Aorta (tissue), 5 donors: ENCODE results near the gene KNSTRN. TPM values are rescaled to one million over a fixed set of nuclear protein-coding genes. Genes with fewer than 3 reads are reported as not detected.

ENCODE experiments used
- ATAC-seq: fragments of 200-7000 bp; cut with Tn5 transposase; one replicate; pipeline ENCODE4 v1.9.1; 2022; ENCODE audit warnings: moderate library complexity; ENCODE audit not compliant: low FRiP score
- DNase-seq, 2 donors: peaks; one replicate each; pipeline ENCODE4 v3.0.0-alpha.2; 2020
- H3K27ac ChIP-seq, 2 donors: one replicate each; pipeline ENCODE4 v1.5.1; 2013; ENCODE audit warnings: low read length in 2 of 2, mild to moderate bottlenecking in 2 of 2, moderate library complexity in 2 of 2, control low read depth in 1 of 2, inconsistent platforms in 1 of 2, low read depth in 1 of 2
- H3K27me3 ChIP-seq, 2 donors: one replicate each; pipeline ENCODE4 v1.6.1; 2013; ENCODE audit warnings: control low read depth in 1 of 2, low read length in 1 of 2, mild to moderate bottlenecking in 1 of 2, moderate library complexity in 1 of 2; ENCODE audit not compliant: insufficient read depth in 2 of 2, control insufficient read depth in 1 of 2
- H3K36me3 ChIP-seq, 2 donors: one replicate each; pipeline ENCODE4 v1.6.1; 2013; ENCODE audit warnings: control low read depth in 1 of 2, low read length in 1 of 2, mild to moderate bottlenecking in 1 of 2; ENCODE audit not compliant: insufficient read depth in 2 of 2, control insufficient read depth in 1 of 2
- H3K4me1 ChIP-seq, 2 donors: one replicate each; pipeline ENCODE4 v1.6.1; 2013; ENCODE audit warnings: low read length in 2 of 2, control low read depth in 1 of 2, mild to moderate bottlenecking in 1 of 2, moderate library complexity in 1 of 2; ENCODE audit not compliant: insufficient read depth in 2 of 2, control insufficient read depth in 1 of 2
- H3K4me3 ChIP-seq, 2 donors: one replicate each; pipeline ENCODE4 v1.5.1; 2013; ENCODE audit warnings: low read length in 2 of 2, control low read depth in 1 of 2, mild to moderate bottlenecking in 1 of 2
- H3K9me3 ChIP-seq: one replicate; pipeline ENCODE4 v1.6.1; 2013; ENCODE audit warnings: mild to moderate bottlenecking, low read length; ENCODE audit not compliant: control insufficient read depth
- WGBS, 2 donors: extraction: QIAGEN DNeasy Blood & Tissue Kit; methylation state at CpG; one replicate each; pipeline ENCODE4 v1.1.7; 2013; 5-methylcytosine and 5-hydroxymethylcytosine counted together
- intact Hi-C, 2 donors: fragments of 100-400 bp; cut with DNase I; formaldehyde crosslinking; loops; one replicate each; pipeline versions ENCODE4 v1.14.2 to v1.15.0; 2022
- polyA plus RNA-seq, 2 donors: library from polyadenylated mRNA; stranded (reverse); fragments of 200-250 nt; gene quantifications; one replicate each; pipeline ENCODE4 v1.2.3, GENCODE V29; 2013
- total RNA-seq, 2 donors: library from RNA; stranded (reverse); fragmentation: NEBNext Ultra II Directional; extraction: Animal tissue kit (Norgen Biotek cat#: 25700); gene quantifications; one replicate each; pipeline ENCODE4 v1.2.1, GENCODE V29; 2021
- donor health status: healthy with polysubstance abuse.
- donor health status: Bipolar disorder and iron deficiency.
- donor health status: DM: no; HTN: no; CAD: no.
- donor health status: DM: no; HTN: no; CAD: no.
- donor health status: DM: yes; HTN: yes; CAD: no.

The KNSTRN gene
- total and polyA plus RNA-seq, 4 donors, result 3.1 to 7.6 (median 5.4) TPM

DNA sequence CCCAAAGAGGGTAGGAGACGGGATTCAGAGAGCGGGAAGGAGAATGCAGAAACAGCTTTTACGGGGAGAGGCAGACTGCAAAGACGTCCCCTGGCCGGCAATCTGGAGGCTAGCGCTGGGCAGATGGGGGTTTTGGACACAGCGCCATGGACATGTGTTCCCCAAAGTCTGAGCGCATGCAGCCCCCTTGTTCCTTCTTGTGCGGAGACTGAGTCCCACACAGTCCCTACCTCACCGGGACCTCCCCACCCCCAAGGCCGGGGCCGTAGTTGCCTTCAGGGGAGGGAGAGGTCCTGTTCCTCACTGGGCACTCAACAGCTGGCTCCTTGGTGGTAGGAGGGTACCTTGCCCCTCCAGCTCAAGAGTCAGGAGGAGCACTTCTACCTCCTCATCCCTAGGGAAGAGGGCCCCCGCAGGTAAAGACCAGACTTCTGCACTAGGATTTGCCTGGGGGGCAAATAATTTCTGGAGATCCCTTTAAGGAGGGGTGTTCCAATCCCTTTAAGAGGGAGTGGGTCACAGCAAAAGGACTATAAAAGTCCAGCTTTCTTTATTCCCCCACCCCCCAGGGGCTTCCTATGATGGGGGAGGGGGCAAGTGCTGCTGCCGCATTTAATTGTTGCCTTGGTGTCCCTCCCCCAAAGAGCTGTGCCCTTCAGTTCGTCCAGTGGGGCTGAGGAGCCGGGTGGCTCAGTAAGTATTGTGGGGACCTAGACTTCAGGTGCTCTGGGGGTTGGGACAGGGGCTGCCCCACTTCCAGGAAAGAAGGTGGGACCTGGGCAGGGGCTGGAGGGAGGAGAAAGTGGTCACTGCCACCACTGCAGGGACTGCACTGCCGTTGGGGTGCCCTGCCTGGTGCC, 54.6 kb downstream of the KNSTRN start:
- no peak for DNase-seq
- H3K9me3 ChIP-seq, result no peaks in the 10 kb centered on the region
- no peaks in the 10 kb centered on the region for H3K27me3 ChIP-seq
- H3K4me3 ChIP-seq, result no peak overlapping the region
- intact Hi-C loops, result no loop called here
- H3K4me1 ChIP-seq, result no peaks in the 10 kb centered on the region
- ATAC-seq, result no peak
- WGBS, 2 donors, result 11 to 14% methylated on average over 17 of the region's 17 CpGs
- H3K36me3 ChIP-seq, result no peaks in the 10 kb centered on the region
- H3K27ac ChIP-seq, result no peak overlapping the region

DNA sequence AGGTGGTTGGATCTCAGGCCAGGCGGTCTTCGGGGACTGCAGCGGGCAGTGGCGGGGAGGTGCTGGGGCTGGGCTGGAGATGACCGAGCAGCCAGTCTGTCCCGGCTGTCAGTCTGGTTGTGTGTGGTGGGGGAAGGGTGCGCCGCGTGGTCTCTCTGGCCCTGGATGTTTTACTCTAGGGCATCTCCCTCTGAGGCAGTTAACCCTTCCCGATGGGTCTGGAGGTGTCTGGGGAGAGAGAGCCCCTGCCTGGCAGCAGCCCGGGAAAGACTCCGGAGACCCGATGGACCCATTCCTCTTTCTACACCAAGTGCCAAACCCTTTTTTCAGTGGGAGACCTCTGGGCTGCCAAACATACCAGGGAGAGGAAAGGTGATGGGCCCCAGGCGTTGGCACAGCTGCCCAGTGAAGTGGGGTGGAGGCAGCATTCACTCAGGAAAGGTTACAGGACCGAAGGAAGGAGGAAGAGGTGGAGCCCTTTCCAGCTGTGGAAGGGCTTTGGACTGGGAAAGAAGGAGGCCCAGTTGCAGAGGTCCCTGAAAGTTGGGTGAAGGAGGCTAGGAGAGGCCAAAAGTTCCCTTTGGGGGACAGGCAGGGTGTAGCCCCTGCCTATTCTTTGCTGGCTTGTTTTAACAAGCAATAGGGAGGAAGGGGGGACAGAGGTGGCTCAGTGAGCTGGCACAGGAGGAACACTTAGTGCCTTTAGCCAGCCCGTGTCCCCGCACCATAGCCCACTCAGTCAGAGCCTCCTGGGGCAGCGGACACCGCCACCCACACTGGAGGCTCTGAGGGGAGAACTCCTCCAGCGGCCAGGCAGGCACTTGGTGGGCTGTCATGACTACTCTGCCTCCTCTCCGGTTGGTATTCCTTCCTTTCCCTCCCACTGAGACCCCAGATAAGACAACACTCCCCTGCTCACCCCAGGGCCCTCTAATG, 55.5 kb downstream of the KNSTRN start:
- Histone ChIP-seq H3K4me1 (no peaks in the 10 kb centered on the region), H3K4me3 (no peak overlapping the region), H3K27ac (no peak overlapping the region), H3K27me3 (no peaks in the 10 kb centered on the region), H3K36me3 (no peaks in the 10 kb centered on the region), H3K9me3 (no peaks in the 10 kb centered on the region)
- intact Hi-C loops, result no loop called here
- WGBS, 2 donors, result 66 to 72% methylated on average over 18 to 21 of the region's 21 CpGs
- no peak for ATAC-seq
- DNase-seq, result no peak

DNA sequence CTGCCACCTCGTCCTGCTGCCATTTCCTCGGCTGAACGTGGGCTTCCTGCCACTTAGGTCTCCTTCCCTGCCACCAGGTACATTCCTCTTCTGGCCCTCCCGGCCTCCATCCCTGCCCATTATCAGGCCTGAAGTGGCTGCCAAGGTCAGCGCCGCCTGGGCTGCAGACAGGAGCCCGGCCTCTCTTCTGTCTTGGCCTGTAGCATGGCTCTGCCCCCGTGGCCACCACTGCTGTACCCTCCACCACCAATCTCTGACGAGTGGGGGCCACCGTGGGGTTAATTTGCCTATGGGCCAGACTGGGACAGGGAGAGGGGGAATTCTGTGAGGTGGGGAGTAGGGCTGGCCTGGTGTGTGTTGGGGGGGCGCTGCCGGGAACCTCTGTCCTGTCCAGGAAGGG, 56.2 kb downstream of the KNSTRN start:
- H3K27me3 ChIP-seq, result no peaks in the 10 kb centered on the region
- no peak overlapping the region for H3K27ac ChIP-seq
- no peak overlapping the region for H3K4me3 ChIP-seq
- WGBS, 2 donors, result 75 to 78% methylated on average over 12 of the region's 12 CpGs
- no peaks in the 10 kb centered on the region for H3K4me1 ChIP-seq
- no peaks in the 10 kb centered on the region for H3K36me3 ChIP-seq
- ATAC-seq, result no peak
- H3K9me3 ChIP-seq, result no peaks in the 10 kb centered on the region
- intact Hi-C loops, result no loop called here
- DNase-seq, result no peak

DNA sequence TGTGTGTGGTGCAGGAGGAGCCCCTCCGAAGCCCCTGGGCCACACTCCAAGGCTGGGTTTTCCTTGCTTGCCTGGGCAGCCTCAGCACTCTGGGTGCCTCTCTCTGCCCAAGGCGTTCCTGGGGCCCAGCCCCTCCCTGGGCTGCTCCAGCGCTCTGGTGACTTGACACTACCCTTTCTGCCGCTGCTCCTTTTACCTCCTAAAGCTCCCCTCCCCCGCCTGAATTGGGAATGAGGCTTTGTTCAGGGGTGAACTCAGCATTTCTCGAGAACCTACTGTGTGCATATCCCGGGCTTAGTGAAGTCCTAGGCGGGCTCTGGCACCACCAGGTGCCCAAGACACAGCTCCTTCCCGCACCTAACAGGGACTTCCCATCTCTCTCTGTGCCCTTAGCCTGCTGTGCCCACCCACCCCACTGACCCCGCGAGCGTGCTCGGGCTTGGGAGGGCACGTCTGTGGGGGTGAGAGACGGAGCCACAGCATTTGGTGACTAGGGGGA, 57.0 kb downstream of the KNSTRN start:
- H3K4me3 ChIP-seq, result no peak overlapping the region
- intact Hi-C loops, result no loop called here
- H3K36me3 ChIP-seq, result no peaks in the 10 kb centered on the region
- DNase-seq, result no peak
- H3K27me3 ChIP-seq, result no peaks in the 10 kb centered on the region
- peaks cover 0 to 2% of the 10 kb centered on the region in 2 donors for H3K4me1 ChIP-seq
- H3K9me3 ChIP-seq, result no peaks in the 10 kb centered on the region
- ATAC-seq, result no peak
- H3K27ac ChIP-seq, result no peak overlapping the region
- 7 to 15% methylated on average over 15 of the region's 15 CpGs for WGBS, 2 donors

DNA sequence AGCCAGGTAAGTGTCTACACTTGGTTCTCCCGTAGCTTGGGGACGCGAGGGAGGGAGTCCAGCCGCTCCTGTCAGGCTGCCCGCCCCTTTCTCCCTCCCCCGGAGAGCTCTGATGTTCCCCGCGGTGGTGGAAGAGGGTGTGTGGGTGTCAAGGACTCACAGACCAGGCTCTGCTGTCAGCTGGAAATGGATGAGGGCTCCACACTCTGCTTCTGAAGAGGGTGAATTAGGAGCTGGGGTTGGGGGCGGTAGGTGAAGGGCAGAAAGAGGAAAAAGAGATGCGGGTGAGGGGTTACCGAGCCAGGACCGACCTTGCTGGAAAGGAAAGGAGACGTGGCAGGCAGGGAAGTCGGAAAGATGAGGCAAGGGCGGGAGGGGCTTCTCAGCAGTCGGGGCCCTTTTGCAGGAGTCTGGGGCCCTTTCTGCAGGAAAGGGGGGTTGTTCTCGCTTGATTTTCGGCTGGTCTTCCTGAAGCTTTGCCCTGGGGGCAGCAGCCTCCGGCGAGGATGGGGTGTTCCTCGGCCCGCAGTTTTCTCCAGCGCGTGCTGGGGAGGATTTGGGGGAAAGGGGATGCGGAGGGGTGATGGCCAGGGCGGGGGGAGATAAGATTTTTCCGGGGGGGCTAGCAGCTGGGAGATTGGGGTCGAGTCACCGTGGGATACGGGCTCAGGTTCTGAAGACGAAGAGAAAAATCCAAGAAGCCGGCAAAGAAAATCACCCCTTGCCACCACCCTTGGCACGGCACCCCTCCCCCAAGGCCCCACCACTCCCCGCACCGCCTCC, 57.6 kb downstream of the KNSTRN start:
- H3K9me3 ChIP-seq, result no peaks in the 10 kb centered on the region
- 0 to 1% methylated on average over 31 to 35 of the region's 35 CpGs for WGBS, 2 donors
- H3K4me1 ChIP-seq, result peaks cover 0 to 2% of the 10 kb centered on the region in 2 donors
- H3K27me3 ChIP-seq, result no peaks in the 10 kb centered on the region
- DNase-seq, result no peak
- intact Hi-C loops, result loop anchor here in 1 of 2 donors (5.0 to 10.0 kb wide), 2 partner anchors 67 to 125 kb away; partner anchors contain the start of genes CCDC32 and RPUSD2
- no peak overlapping the region for H3K27ac ChIP-seq
- H3K4me3 ChIP-seq, result peak overlapping the region; percentile 31 to 91
- H3K36me3 ChIP-seq, result no peaks in the 10 kb centered on the region
- peak; percentile 30 for ATAC-seq

DNA sequence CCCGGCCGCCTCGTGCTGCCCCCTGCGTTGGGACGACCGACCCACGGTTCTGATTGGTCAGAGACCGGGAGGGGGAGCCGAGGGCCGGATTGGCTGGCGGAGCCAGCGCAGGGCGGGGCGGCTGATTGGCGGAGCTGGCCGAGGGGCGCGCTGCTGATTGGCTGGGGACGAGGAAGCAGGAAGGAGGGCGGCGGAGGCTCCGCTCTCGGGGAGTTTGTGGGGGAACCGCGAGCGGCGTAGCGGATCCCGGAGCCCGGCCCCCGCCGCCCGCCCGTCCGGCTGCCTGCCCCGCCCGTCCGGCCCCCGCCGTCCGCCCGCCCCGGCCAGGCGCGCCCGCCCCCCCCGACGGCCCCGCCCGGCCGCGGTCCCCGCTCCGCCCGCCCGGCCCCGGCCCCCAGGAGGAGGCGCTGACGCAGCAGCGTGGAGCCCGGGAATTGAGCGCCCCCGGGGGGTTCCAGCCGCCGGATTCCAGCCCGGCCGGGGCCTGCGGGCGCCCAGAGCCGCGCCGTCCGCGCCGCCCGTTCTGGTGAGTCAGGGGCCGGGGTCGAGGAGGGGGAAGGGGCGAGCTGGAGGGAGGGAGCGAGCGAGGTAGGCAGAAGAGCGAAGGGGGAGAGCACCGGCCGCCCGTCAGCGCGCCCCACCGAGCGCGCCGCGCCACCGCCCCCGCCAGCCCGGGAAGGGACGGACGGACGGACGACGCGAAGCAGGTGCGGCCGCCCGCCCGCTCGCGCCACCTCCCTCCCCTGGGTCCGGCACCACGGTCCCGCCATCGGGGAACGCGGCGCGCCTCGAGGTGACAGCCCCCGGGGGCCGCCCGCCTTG, 58.4 kb downstream of the KNSTRN start, which contains the start of gene BAHD1:
Gene BAHD1, plus strand, starts transcription at position 211 of the 822 bp plus-strand sequence. CDS start 17,512 bp downstream, outside the sequence.
- DNase-seq (peak; percentile 98 to 99), ATAC-seq (peak; percentile 94)
- Histone ChIP-seq H3K27me3 (no peaks in the 10 kb centered on the region), H3K4me1 (peaks cover 0 to 2% of the 10 kb centered on the region in 2 donors), H3K27ac (peak within 1 kb of the TSS in 1 of 2 donors; percentile 6), H3K9me3 (no peaks in the 10 kb centered on the region), H3K4me3 (peak within 1 kb of the TSS; percentile 91 to 97), H3K36me3 (no peaks in the 10 kb centered on the region)
- intact Hi-C loops, result loop anchor here in 1 of 2 donors (5.0 to 10.0 kb wide), 2 partner anchors 66 to 124 kb away; partner anchors contain the start of genes CCDC32 and RPUSD2
- 0 to 1% methylated on average over 23 to 119 of the region's 119 CpGs for WGBS, 2 donors

DNA sequence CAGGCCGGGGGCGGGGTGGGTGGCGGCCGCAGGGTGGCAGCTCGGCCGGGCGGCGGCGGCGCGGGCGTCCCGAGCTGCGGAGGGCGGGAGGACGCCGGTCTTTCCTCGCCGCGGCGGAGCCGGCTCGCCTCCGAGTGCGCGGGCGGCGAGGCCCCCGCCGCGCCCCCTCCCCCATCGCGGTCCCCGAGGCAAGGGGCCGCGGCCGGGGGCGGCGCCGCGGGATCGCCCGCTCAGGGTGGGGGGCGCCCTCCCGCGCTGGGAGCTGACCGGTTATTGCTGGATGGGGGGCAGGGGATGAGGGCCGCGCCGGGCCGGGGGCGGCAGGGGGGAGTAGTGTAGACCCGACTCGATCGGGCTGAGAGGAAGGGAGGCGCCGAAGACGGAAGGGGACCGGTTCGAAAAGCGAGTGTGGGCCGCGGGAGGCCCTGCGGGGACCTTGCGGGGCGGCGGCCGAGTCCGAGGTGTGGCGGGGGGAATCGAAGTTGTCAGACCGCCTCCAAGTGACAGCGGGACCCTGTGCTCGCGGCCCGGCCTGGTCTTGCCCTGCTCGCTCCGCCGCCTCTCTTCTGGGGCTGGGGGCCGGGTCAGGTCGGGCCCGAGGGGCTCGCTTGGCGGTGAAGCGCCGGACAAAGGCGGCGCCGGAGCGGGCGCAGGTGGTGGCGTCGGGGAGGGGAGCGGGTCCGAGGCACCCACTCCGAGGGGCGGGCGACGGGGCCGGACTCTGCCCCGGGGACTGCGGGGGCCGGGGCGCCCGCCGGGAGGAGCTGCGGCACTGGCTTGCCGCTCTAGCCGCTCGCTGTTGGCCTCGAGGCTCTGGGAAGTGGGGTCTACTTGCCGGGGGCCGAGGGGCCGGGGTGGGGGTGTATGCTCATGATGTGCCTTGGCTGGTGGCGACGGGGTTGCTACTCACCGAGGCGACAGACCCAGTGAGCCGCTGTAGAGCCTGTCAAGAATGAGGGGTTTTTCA, 59.3 kb downstream of the KNSTRN start:
- ATAC-seq (no peak), DNase-seq (no peak)
- H3K9me3 ChIP-seq, result no peaks in the 10 kb centered on the region
- 1% methylated on average over 80 to 119 of the region's 119 CpGs for WGBS, 2 donors
- intact Hi-C loops, result loop anchor here in 1 of 2 donors (5.0 to 10.0 kb wide), 2 partner anchors 65 to 123 kb away; partner anchors contain the start of genes CCDC32 and RPUSD2
- peaks cover 0 to 2% of the 10 kb centered on the region in 2 donors for H3K4me1 ChIP-seq
- peak overlapping the region; percentile 91 to 97 for H3K4me3 ChIP-seq
- H3K27me3 ChIP-seq, result no peaks in the 10 kb centered on the region
- H3K36me3 ChIP-seq, result no peaks in the 10 kb centered on the region
- H3K27ac ChIP-seq, result no peak overlapping the region
